Measurements from ENCODE around the gene HIF1A. TPM values are rescaled to one million over a fixed set of nuclear protein-coding genes. Genes with fewer than 3 reads are reported as not detected.
"Not testable (repeated sequence)": the region's sequence is repeated elsewhere in the genome, so short reads cannot be mapped to it uniquely, and the experiment has no call there.

HIF1A gene
- total RNA-seq, 2 experiments from 2014 or later = 398 to 417 TPM

- CTCF ChIA-PET = interaction anchor here (1.1 to 1.4 kb wide), 4 partner anchors 9 to 431 kb away, joined by 3 read pairs; no protein-coding TSS in a partner anchor
- no peak for DNase-seq
- peak overlapping the region; percentile 94 for H3K4me3 Mint-ChIP-seq
- no peaks in the 10 kb centered on the region for H3K9me3 Mint-ChIP-seq
- no peaks in the 10 kb centered on the region for H3K27me3 Mint-ChIP-seq (ENCODE audit: low read depth)
- intact Hi-C loops (cut with micrococcal nuclease) = no loop called here
- peak overlapping the region; percentile 93 for H3K27ac Mint-ChIP-seq
- H3K36me3 Mint-ChIP-seq (ENCODE audit: low read depth) = peaks cover 78% of the 10 kb centered on the region
- H3K4me1 Mint-ChIP-seq (ENCODE audit: low read depth) = peaks cover 48% of the 10 kb centered on the region
Observed at GRCh38 chr14:61700104-61700886, 5.0 kb downstream of the HIF1A start.

GRCh38 chr14:61701946-61702345 is 6.6 kb downstream of the HIF1A start:
- H3K4me1 Mint-ChIP-seq (ENCODE audit: low read depth) = peaks cover 63% of the 10 kb centered on the region
- intact Hi-C loops (cut with micrococcal nuclease) = no loop called here
- peak overlapping the region; percentile 76 for H3K4me3 Mint-ChIP-seq
- H3K27ac Mint-ChIP-seq = peak overlapping the region; percentile 75
- no peak for DNase-seq
- H3K9me3 Mint-ChIP-seq = peaks cover 4% of the 10 kb centered on the region
- CTCF ChIA-PET = interaction anchor here (0.7 to 1.2 kb wide), 2 partner anchors 10 to 226 kb away, joined by 3 read pairs; no protein-coding TSS in a partner anchor
- H3K27me3 Mint-ChIP-seq (ENCODE audit: low read depth) = no peaks in the 10 kb centered on the region
- H3K36me3 Mint-ChIP-seq (ENCODE audit: low read depth) = peaks cover 77% of the 10 kb centered on the region

- Mint-ChIP-seq H3K4me3 (peak overlapping the region; percentile 62), H3K4me1 (ENCODE audit: low read depth) (peaks cover 74% of the 10 kb centered on the region), H3K27me3 (ENCODE audit: low read depth) (no peaks in the 10 kb centered on the region), H3K27ac (peak overlapping the region; percentile 84), H3K9me3 (peaks cover 4% of the 10 kb centered on the region), H3K36me3 (ENCODE audit: low read depth) (peaks cover 67% of the 10 kb centered on the region)
- no peak for DNase-seq
- CTCF ChIA-PET = interaction anchor here (0.8 kb wide), 1 partner anchor 87 kb away, joined by 3 read pairs; no protein-coding TSS in a partner anchor
- intact Hi-C loops (cut with micrococcal nuclease) = loop anchor here (1.0 to 2.0 kb wide), 3 partner anchors 9 to 41 kb away; no protein-coding TSS in a partner anchor
Observed at GRCh38 chr14:61703342-61704129, 8.2 kb downstream of the HIF1A start.

- no peak for DNase-seq
- intact Hi-C loops (cut with micrococcal nuclease) = loop anchor here (1.0 to 2.0 kb wide), 2 partner anchors 8 to 14 kb away; no protein-coding TSS in a partner anchor
- no peaks in the 10 kb centered on the region for H3K27me3 Mint-ChIP-seq (ENCODE audit: low read depth)
- H3K4me1 Mint-ChIP-seq (ENCODE audit: low read depth) = peaks cover 80% of the 10 kb centered on the region
- H3K36me3 Mint-ChIP-seq (ENCODE audit: low read depth) = peaks cover 63% of the 10 kb centered on the region
- H3K27ac Mint-ChIP-seq = peak overlapping the region; percentile 47
- H3K9me3 Mint-ChIP-seq = peaks cover 4% of the 10 kb centered on the region
- H3K4me3 Mint-ChIP-seq = peak overlapping the region; percentile 50
- CTCF ChIA-PET = interaction anchor here (0.6 kb wide), 1 partner anchor 199 kb away, joined by 4 read pairs; no protein-coding TSS in a partner anchor
Observed at GRCh38 chr14:61704554-61704953, 9.2 kb downstream of the HIF1A start.

- Mint-ChIP-seq H3K4me3 (peak overlapping the region; percentile 50), H3K27ac (peak overlapping the region; percentile 47), H3K9me3 (peaks cover 4% of the 10 kb centered on the region), H3K4me1 (ENCODE audit: low read depth) (peaks cover 82% of the 10 kb centered on the region), H3K36me3 (ENCODE audit: low read depth) (peaks cover 62% of the 10 kb centered on the region), H3K27me3 (ENCODE audit: low read depth) (no peaks in the 10 kb centered on the region)
- CTCF ChIA-PET = interaction anchor here (0.6 to 0.9 kb wide), 3 partner anchors 25 to 225 kb away, joined by 3 to 4 read pairs (median 4); no protein-coding TSS in a partner anchor
- DNase-seq = no peak
- intact Hi-C loops (cut with micrococcal nuclease) = loop anchor here (2.0 kb wide), 1 partner anchor 14 kb away; no protein-coding TSS in a partner anchor
Observed at GRCh38 chr14:61705017-61705416, 9.7 kb downstream of the HIF1A start.

GRCh38 chr14:61706096-61706690 is 10.9 kb downstream of the HIF1A start:
- peak overlapping the region; percentile 43 for H3K4me3 Mint-ChIP-seq
- no peaks in the 10 kb centered on the region for H3K27me3 Mint-ChIP-seq (ENCODE audit: low read depth)
- no peak for DNase-seq
- CTCF ChIA-PET = interaction anchor here (0.6 to 0.8 kb wide), 5 partner anchors 38 to 1906 kb away, joined by 3 to 4 read pairs (median 3); no protein-coding TSS in a partner anchor
- H3K27ac Mint-ChIP-seq = peak overlapping the region; percentile 75
- H3K9me3 Mint-ChIP-seq = peaks cover 4% of the 10 kb centered on the region
- H3K36me3 Mint-ChIP-seq (ENCODE audit: low read depth) = peaks cover 58% of the 10 kb centered on the region
- intact Hi-C loops (cut with micrococcal nuclease) = no loop called here
- H3K4me1 Mint-ChIP-seq (ENCODE audit: low read depth) = peaks cover 83% of the 10 kb centered on the region

GRCh38 chr14:61707774-61708173 is 12.5 kb downstream of the HIF1A start:
- intact Hi-C loops (cut with micrococcal nuclease); H3K4me3 Mint-ChIP-seq; DNase-seq; H3K9me3 Mint-ChIP-seq; H3K27me3 Mint-ChIP-seq (ENCODE audit: low read depth); H3K27ac Mint-ChIP-seq: not testable (repeated sequence)
- H3K4me1 Mint-ChIP-seq (ENCODE audit: low read depth) = peaks cover 88% of the 10 kb centered on the region
- peaks cover 60% of the 10 kb centered on the region for H3K36me3 Mint-ChIP-seq (ENCODE audit: low read depth)
- CTCF ChIA-PET = interaction anchor here (0.6 kb wide), 2 partner anchors 22 to 288 kb away, joined by 3 read pairs; no protein-coding TSS in a partner anchor

GRCh38 chr14:61708693-61709092 is 13.4 kb downstream of the HIF1A start:
- CTCF ChIA-PET; H3K27me3 Mint-ChIP-seq (ENCODE audit: low read depth); DNase-seq; intact Hi-C loops (cut with micrococcal nuclease); H3K9me3 Mint-ChIP-seq: not testable (repeated sequence)
- H3K27ac Mint-ChIP-seq = peak overlapping the region; percentile 71
- H3K4me3 Mint-ChIP-seq = peak overlapping the region; percentile 33
- H3K36me3 Mint-ChIP-seq (ENCODE audit: low read depth) = peaks cover 57% of the 10 kb centered on the region
- H3K4me1 Mint-ChIP-seq (ENCODE audit: low read depth) = peaks cover 88% of the 10 kb centered on the region

GRCh38 chr14:61710853-61711817 is 15.8 kb downstream of the HIF1A start:
- Mint-ChIP-seq H3K36me3 (ENCODE audit: low read depth) (peaks cover 49% of the 10 kb centered on the region), H3K27ac (peak overlapping the region; percentile 67), H3K4me1 (ENCODE audit: low read depth) (peaks cover 91% of the 10 kb centered on the region), H3K9me3 (peaks cover 4% of the 10 kb centered on the region), H3K4me3 (peak overlapping the region; percentile 45), H3K27me3 (ENCODE audit: low read depth) (no peaks in the 10 kb centered on the region)
- CTCF ChIA-PET = interaction anchor here (0.9 kb wide), 1 partner anchor 38 kb away, joined by 3 read pairs; no protein-coding TSS in a partner anchor
- intact Hi-C loops (cut with micrococcal nuclease) = no loop called here
- DNase-seq = no peak

GRCh38 chr14:61712137-61712536 is 16.8 kb downstream of the HIF1A start:
- Mint-ChIP-seq H3K36me3 (ENCODE audit: low read depth) (peaks cover 40% of the 10 kb centered on the region), H3K4me1 (ENCODE audit: low read depth) (peaks cover 90% of the 10 kb centered on the region), H3K9me3 (no peaks in the 10 kb centered on the region), H3K4me3 (peak overlapping the region; percentile 48), H3K27ac (peak overlapping the region; percentile 47), H3K27me3 (ENCODE audit: low read depth) (no peaks in the 10 kb centered on the region)
- DNase-seq = no peak
- CTCF ChIA-PET = interaction anchor here (0.9 kb wide), 1 partner anchor 37 kb away, joined by 3 read pairs; no protein-coding TSS in a partner anchor
- intact Hi-C loops (cut with micrococcal nuclease) = loop anchor here (1.0 to 2.0 kb wide), 2 partner anchors 8 to 13 kb away; no protein-coding TSS in a partner anchor

All from activated naive CD4-positive, alpha-beta T cell treated with anti-CD3 and anti-CD28 coated beads for 36 hours (primary cell).